ENCODE results near the gene RPL23.

Gene RPL23

GRCh38 chr17:38881600-38882191, 28.2 kb upstream of the RPL23 start:
- Histone ChIP-seq H3K18ac (ENCODE audit: low read length) (no peak overlapping the region), H3K56ac (ENCODE audit: low read length) (peak overlapping the region; percentile 77), H2BK5ac (ENCODE audit: low read length) (peak overlapping the region; percentile 17), H4K8ac (ENCODE audit: low read depth, low read length) (no peak overlapping the region), H3K4me1 (ENCODE audit: control insufficient read depth, low read depth, low read length) (peaks cover 33% of the 10 kb centered on the region), H3K79me1 (ENCODE audit: low read length) (peaks cover 37% of the 10 kb centered on the region), H3K9ac (ENCODE audit: low read length) (peak overlapping the region; percentile 37), H3K27me3 (ENCODE audit: insufficient read depth, low read length, poor library complexity) (no peaks in the 10 kb centered on the region), H4K5ac (ENCODE audit: low read length) (no peak overlapping the region), H3K4me2 (ENCODE audit: low read length) (no peak overlapping the region), H2AK5ac (ENCODE audit: low read length) (no peak overlapping the region), H2BK120ac (ENCODE audit: low read depth, low read length) (no peak overlapping the region), H3K79me2 (ENCODE audit: control insufficient read depth, insufficient read depth, low read length) (peaks cover 62% of the 10 kb centered on the region), H3K23ac (ENCODE audit: low read length) (no peak overlapping the region), H3K36me3 (ENCODE audit: control insufficient read depth, insufficient read depth, low read length) (peaks cover 2% of the 10 kb centered on the region), H3K27ac (ENCODE audit: low read depth, low read length) (no peak overlapping the region), H3K4me3 (ENCODE audit: low read length) (no peak overlapping the region), H2BK15ac (replicated peaks; ENCODE audit: low read depth) (no peak overlapping the region), H3K4ac (ENCODE audit: low read depth, low read length) (no peak overlapping the region)
- no CpG with 5 or more reads among the region's 8 CpGs for WGBS (ENCODE audit: extremely low coverage, insufficient coverage, low lambda C conversion rate)
- DNase-seq: no peak

DNA sequence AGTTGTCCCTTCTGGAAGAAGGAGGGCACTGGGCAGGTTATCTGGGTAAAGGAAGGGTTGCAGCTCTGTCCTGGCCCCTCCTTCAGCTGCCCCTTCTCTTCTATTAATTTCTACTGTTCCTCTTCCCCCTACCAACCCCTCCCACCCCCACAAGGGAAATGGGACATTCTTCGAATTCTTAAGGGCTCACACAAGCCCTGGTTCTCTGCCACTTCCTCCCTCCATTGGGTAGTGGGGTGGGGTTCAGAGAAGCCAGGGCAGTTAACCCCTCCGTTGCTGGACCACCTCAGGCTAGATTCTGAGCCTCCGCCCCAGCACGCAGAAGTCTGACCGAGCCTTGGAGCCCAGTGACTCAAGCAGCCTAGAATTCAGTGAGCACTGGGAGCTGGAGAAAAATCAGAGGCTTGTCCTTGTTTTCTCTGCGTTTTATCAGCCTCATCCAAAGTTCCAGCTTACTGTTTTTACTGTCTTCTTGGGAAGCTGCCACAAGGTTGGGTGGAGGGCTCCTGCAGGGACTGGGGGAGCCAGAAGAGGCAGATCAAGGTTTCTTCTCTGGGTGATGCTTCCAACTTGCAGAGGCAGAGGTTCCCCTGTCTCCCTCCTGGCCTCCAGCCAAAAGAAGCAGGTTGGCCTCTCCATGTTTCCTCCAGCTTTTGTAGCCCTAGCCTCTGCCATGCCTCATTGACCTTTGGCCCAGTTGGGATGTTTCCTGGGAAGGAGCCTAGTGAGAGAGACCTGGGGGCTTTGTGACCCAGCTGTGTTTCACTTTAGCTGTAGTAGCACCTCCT, 26.6 kb upstream of the RPL23 start:
- Histone ChIP-seq H3K56ac (ENCODE audit: low read length) (peak overlapping the region; percentile 84), H3K79me1 (ENCODE audit: low read length) (peaks cover 27% of the 10 kb centered on the region), H2BK5ac (ENCODE audit: low read length) (peak overlapping the region; percentile 84), H3K9ac (ENCODE audit: low read length) (peak overlapping the region; percentile 52), H4K5ac (ENCODE audit: low read length) (no peak overlapping the region), H3K18ac (ENCODE audit: low read length) (peak overlapping the region; percentile 84), H2AK5ac (ENCODE audit: low read length) (peak overlapping the region; percentile 79), H3K36me3 (ENCODE audit: control insufficient read depth, insufficient read depth, low read length) (peaks cover 2% of the 10 kb centered on the region), H3K4me3 (ENCODE audit: low read length) (no peak overlapping the region), H3K4me1 (ENCODE audit: control insufficient read depth, low read depth, low read length) (peaks cover 27% of the 10 kb centered on the region), H3K4me2 (ENCODE audit: low read length) (peak overlapping the region; percentile 19), H3K27me3 (ENCODE audit: insufficient read depth, low read length, poor library complexity) (no peaks in the 10 kb centered on the region), H2BK15ac (replicated peaks; ENCODE audit: low read depth) (no peak overlapping the region), H3K4ac (ENCODE audit: low read depth, low read length) (no peak overlapping the region), H3K79me2 (ENCODE audit: control insufficient read depth, insufficient read depth, low read length) (peaks cover 58% of the 10 kb centered on the region), H4K8ac (ENCODE audit: low read depth, low read length) (peak overlapping the region; percentile 88), H3K23ac (ENCODE audit: low read length) (peak overlapping the region; percentile 90), H2BK120ac (ENCODE audit: low read depth, low read length) (no peak overlapping the region), H3K27ac (ENCODE audit: low read depth, low read length) (peak overlapping the region; percentile 88)
- DNase-seq: peak; percentile 99
- no CpG with 5 or more reads among the region's 6 CpGs for WGBS (ENCODE audit: extremely low coverage, insufficient coverage, low lambda C conversion rate)

DNA sequence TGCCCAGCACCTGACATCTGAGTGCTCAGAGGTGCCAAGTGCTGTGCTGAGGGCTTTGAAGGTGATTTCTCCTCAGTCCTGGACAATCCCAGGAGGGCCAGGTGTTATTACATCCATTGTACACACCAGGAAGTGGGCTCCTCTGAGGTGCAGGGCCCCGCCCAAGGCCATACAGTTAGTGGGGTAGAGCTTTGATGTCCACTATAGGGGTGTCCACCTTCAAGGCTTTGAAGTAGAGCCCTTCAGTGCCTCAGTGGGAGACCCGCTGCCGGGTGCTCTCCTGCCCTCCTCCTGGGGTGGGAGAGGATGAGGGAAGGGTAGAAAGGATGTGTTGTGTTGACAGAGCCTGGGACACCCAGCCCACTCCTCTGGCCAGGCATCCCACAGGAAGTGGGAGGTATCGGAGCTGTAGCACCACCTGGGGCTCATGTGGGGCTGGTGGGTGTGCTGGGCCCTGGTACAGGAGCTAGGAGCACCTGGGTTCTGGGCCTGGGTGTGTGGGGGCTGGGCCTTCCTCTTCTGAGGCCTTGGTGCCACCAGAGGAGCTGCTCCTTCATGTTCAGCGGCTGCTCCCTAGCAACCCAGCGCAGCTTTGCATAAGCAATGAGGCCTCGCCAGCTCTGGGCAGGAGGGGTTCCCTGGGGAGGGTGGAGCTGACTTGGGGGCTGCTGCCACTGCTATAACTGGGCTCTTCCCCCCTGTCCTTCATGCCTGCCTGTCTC, 23.8 kb upstream of the RPL23 start:
- Histone ChIP-seq H3K23ac (ENCODE audit: low read length) (peak overlapping the region; percentile 3), H2AK5ac (ENCODE audit: low read length) (no peak overlapping the region)
- DNase-seq: peak; percentile 52

GRCh38 chr17:38875477-38876075, 22.1 kb upstream of the RPL23 start:
- Histone ChIP-seq H3K4me1 (ENCODE audit: control insufficient read depth, low read depth, low read length) (peaks cover 31% of the 10 kb centered on the region), H3K79me1 (ENCODE audit: low read length) (peaks cover 30% of the 10 kb centered on the region), H3K9ac (ENCODE audit: low read length) (peak overlapping the region; percentile 8), H3K36me3 (ENCODE audit: control insufficient read depth, insufficient read depth, low read length) (no peaks in the 10 kb centered on the region), H2BK15ac (replicated peaks; ENCODE audit: low read depth) (no peak overlapping the region), H3K4me2 (ENCODE audit: low read length) (no peak overlapping the region), H3K18ac (ENCODE audit: low read length) (no peak overlapping the region), H2BK5ac (ENCODE audit: low read length) (no peak overlapping the region), H3K27ac (ENCODE audit: low read depth, low read length) (peak overlapping the region; percentile 49), H3K4me3 (ENCODE audit: low read length) (no peak overlapping the region), H3K23ac (ENCODE audit: low read length) (no peak overlapping the region), H3K79me2 (ENCODE audit: control insufficient read depth, insufficient read depth, low read length) (peaks cover 74% of the 10 kb centered on the region), H3K27me3 (ENCODE audit: insufficient read depth, low read length, poor library complexity) (no peaks in the 10 kb centered on the region), H4K8ac (ENCODE audit: low read depth, low read length) (no peak overlapping the region), H2BK120ac (ENCODE audit: low read depth, low read length) (no peak overlapping the region), H2AK5ac (ENCODE audit: low read length) (no peak overlapping the region), H3K56ac (ENCODE audit: low read length) (peak overlapping the region; percentile 80), H4K5ac (ENCODE audit: low read length) (no peak overlapping the region), H3K4ac (ENCODE audit: low read depth, low read length) (no peak overlapping the region)
- no CpG with 5 or more reads among the region's 5 CpGs for WGBS (ENCODE audit: extremely low coverage, insufficient coverage, low lambda C conversion rate)
- DNase-seq: peak; percentile 88

More for the DNA sequence above, 23.8 kb upstream of the RPL23 start:
- no peak overlapping the region for H4K5ac ChIP-seq (ENCODE audit: low read length)
- peak overlapping the region; percentile 15 for H2BK5ac ChIP-seq (ENCODE audit: low read length)
- no peak overlapping the region for H3K4me3 ChIP-seq (ENCODE audit: low read length)
- H3K27me3 ChIP-seq (ENCODE audit: insufficient read depth, low read length, poor library complexity): no peaks in the 10 kb centered on the region
- H3K9ac ChIP-seq (ENCODE audit: low read length): peak overlapping the region; percentile 24
- peaks cover 70% of the 10 kb centered on the region for H3K79me2 ChIP-seq (ENCODE audit: control insufficient read depth, insufficient read depth, low read length)
- H3K79me1 ChIP-seq (ENCODE audit: low read length): peaks cover 25% of the 10 kb centered on the region
- no peak overlapping the region for H3K4me2 ChIP-seq (ENCODE audit: low read length)
- H2BK15ac ChIP-seq (replicated peaks; ENCODE audit: low read depth): no peak overlapping the region
- no peak overlapping the region for H3K27ac ChIP-seq (ENCODE audit: low read depth, low read length)
- H3K36me3 ChIP-seq (ENCODE audit: control insufficient read depth, insufficient read depth, low read length): peaks cover 2% of the 10 kb centered on the region
- no CpG with 5 or more reads among the region's 7 CpGs for WGBS (ENCODE audit: extremely low coverage, insufficient coverage, low lambda C conversion rate)
- peak overlapping the region; percentile 58 for H3K56ac ChIP-seq (ENCODE audit: low read length)
- H4K8ac ChIP-seq (ENCODE audit: low read depth, low read length): no peak overlapping the region
- no peak overlapping the region for H3K18ac ChIP-seq (ENCODE audit: low read length)
- peaks cover 24% of the 10 kb centered on the region for H3K4me1 ChIP-seq (ENCODE audit: control insufficient read depth, low read depth, low read length)
- no peak overlapping the region for H2BK120ac ChIP-seq (ENCODE audit: low read depth, low read length)
- H3K4ac ChIP-seq (ENCODE audit: low read depth, low read length): no peak overlapping the region

GRCh38 chr17:38874505-38875400, 21.2 kb upstream of the RPL23 start:
- peak overlapping the region; percentile 24 for H3K9ac ChIP-seq (ENCODE audit: low read length)

More at GRCh38 chr17:38874505-38875400, 21.2 kb upstream of the RPL23 start:
- Histone ChIP-seq H3K56ac (ENCODE audit: low read length) (peak overlapping the region; percentile 80), H2BK5ac (ENCODE audit: low read length) (no peak overlapping the region), H3K27ac (ENCODE audit: low read depth, low read length) (peak overlapping the region; percentile 49), H3K79me1 (ENCODE audit: low read length) (peaks cover 30% of the 10 kb centered on the region), H2BK15ac (replicated peaks; ENCODE audit: low read depth) (no peak overlapping the region), H4K8ac (ENCODE audit: low read depth, low read length) (no peak overlapping the region), H2AK5ac (ENCODE audit: low read length) (no peak overlapping the region), H2BK120ac (ENCODE audit: low read depth, low read length) (no peak overlapping the region), H4K5ac (ENCODE audit: low read length) (no peak overlapping the region), H3K4me2 (ENCODE audit: low read length) (no peak overlapping the region), H3K4ac (ENCODE audit: low read depth, low read length) (no peak overlapping the region), H3K4me3 (ENCODE audit: low read length) (no peak overlapping the region), H3K79me2 (ENCODE audit: control insufficient read depth, insufficient read depth, low read length) (peaks cover 72% of the 10 kb centered on the region), H3K27me3 (ENCODE audit: insufficient read depth, low read length, poor library complexity) (no peaks in the 10 kb centered on the region), H3K18ac (ENCODE audit: low read length) (peak overlapping the region; percentile 5), H3K36me3 (ENCODE audit: control insufficient read depth, insufficient read depth, low read length) (no peaks in the 10 kb centered on the region), H3K23ac (ENCODE audit: low read length) (no peak overlapping the region), H3K4me1 (ENCODE audit: control insufficient read depth, low read depth, low read length) (peaks cover 27% of the 10 kb centered on the region)
- no peak for DNase-seq
- no CpG with 5 or more reads among the region's 10 CpGs for whole genome bisulfite sequencing (ENCODE audit: extremely low coverage, insufficient coverage, low lambda C conversion rate)

Measured in mesendoderm (in vitro differentiated cells).